Measurements from ENCODE around the gene DEF6. TPM values are rescaled to one million over a fixed set of nuclear protein-coding genes. Genes with fewer than 3 reads are reported as not detected.
A peak's percentile ranks its signal among the peaks of the same experiment; 100 is the strongest.

The DEF6 gene
- total and polyA plus RNA-seq, 5 donors = 1.3 to 3.6 (median 2.6) TPM

- Histone ChIP-seq H3K27ac (ENCODE audit: low read length) (no peak overlapping the region), H3K4me1 (ENCODE audit: control insufficient read depth, insufficient read depth, low read length) (peaks cover 6% of the 10 kb centered on the region), H3K27me3 (ENCODE audit: control insufficient read depth, insufficient read depth) (no peaks in the 10 kb centered on the region), H3K9me3 (ENCODE audit: control insufficient read depth, low read length) (no peaks in the 10 kb centered on the region), H3K4me3 (ENCODE audit: low read length) (no peak overlapping the region)
- DNase-seq = no peak
- intact Hi-C loops (cut with DNase I) = no loop called here
- 49% methylated on average over 6 of the region's 6 CpGs for WGBS
- peak; percentile 30 to 45 for ATAC-seq
These were observed 12.7 kb downstream of the DEF6 start for GRCh38 chr6:35310265-35310831.

- no peak for ATAC-seq
- Histone ChIP-seq H3K27me3 (ENCODE audit: control insufficient read depth, insufficient read depth) (no peaks in the 10 kb centered on the region), H3K4me1 (ENCODE audit: control insufficient read depth, insufficient read depth, low read length) (peaks cover 6% of the 10 kb centered on the region), H3K9me3 (ENCODE audit: control insufficient read depth, low read length) (no peaks in the 10 kb centered on the region), H3K4me3 (ENCODE audit: low read length) (no peak overlapping the region), H3K27ac (ENCODE audit: low read length) (no peak overlapping the region)
- intact Hi-C loops (cut with DNase I) = no loop called here
- WGBS = 63% methylated on average over 6 of the region's 6 CpGs
- DNase-seq = no peak
These were observed 13.9 kb downstream of the DEF6 start for GRCh38 chr6:35311390-35312075.

GRCh38 chr6:35312076-35312800, 14.6 kb downstream of the DEF6 start:
- Histone ChIP-seq H3K27me3 (ENCODE audit: control insufficient read depth, insufficient read depth) (no peaks in the 10 kb centered on the region), H3K4me1 (ENCODE audit: control insufficient read depth, insufficient read depth, low read length) (peaks cover 6% of the 10 kb centered on the region), H3K4me3 (ENCODE audit: low read length) (no peak overlapping the region), H3K9me3 (ENCODE audit: control insufficient read depth, low read length) (no peaks in the 10 kb centered on the region), H3K27ac (ENCODE audit: low read length) (no peak overlapping the region)
- intact Hi-C loops (cut with DNase I) = no loop called here
- ATAC-seq (no peak), DNase-seq (no peak)
- 93% methylated on average over 19 of the region's 19 CpGs for WGBS

- H3K9me3 ChIP-seq (ENCODE audit: control insufficient read depth, low read length) = no peaks in the 10 kb centered on the region
- no peak overlapping the region for H3K27ac ChIP-seq (ENCODE audit: low read length)
- WGBS = 44% methylated on average over 2 of the region's 2 CpGs
- no peak for DNase-seq
- ATAC-seq = no peak
- H3K27me3 ChIP-seq (ENCODE audit: control insufficient read depth, insufficient read depth) = no peaks in the 10 kb centered on the region
- intact Hi-C loops (cut with DNase I) = no loop called here
- peaks cover 3% of the 10 kb centered on the region for H3K4me1 ChIP-seq (ENCODE audit: control insufficient read depth, insufficient read depth, low read length)
- H3K4me3 ChIP-seq (ENCODE audit: low read length) = no peak overlapping the region
These were observed 15.2 kb downstream of the DEF6 start for GRCh38 chr6:35312807-35313206.

- ATAC-seq = peak; percentile 36 to 51
- WGBS = 30% methylated on average over 28 of the region's 28 CpGs
- Histone ChIP-seq H3K27me3 (ENCODE audit: control insufficient read depth, insufficient read depth) (no peaks in the 10 kb centered on the region), H3K27ac (ENCODE audit: low read length) (no peak overlapping the region), H3K9me3 (ENCODE audit: control insufficient read depth, low read length) (no peaks in the 10 kb centered on the region), H3K4me3 (ENCODE audit: low read length) (peak overlapping the region; percentile 45), H3K4me1 (ENCODE audit: control insufficient read depth, insufficient read depth, low read length) (no peaks in the 10 kb centered on the region)
- DNase-seq = peak in 1 of 3 donors; percentile 66
- intact Hi-C loops (cut with DNase I) = no loop called here
These were observed 20.0 kb downstream of the DEF6 start for GRCh38 chr6:35317483-35318195.

GRCh38 chr6:35318196-35319171, 20.9 kb downstream of the DEF6 start:
- intact Hi-C loops (cut with DNase I) = no loop called here
- H3K27ac ChIP-seq (ENCODE audit: low read length) = no peak overlapping the region
- no peaks in the 10 kb centered on the region for H3K27me3 ChIP-seq (ENCODE audit: control insufficient read depth, insufficient read depth)
- DNase-seq (peak; percentile 79 to 93 (median 90)), ATAC-seq (peak; percentile 99)
- H3K9me3 ChIP-seq (ENCODE audit: control insufficient read depth, low read length) = no peaks in the 10 kb centered on the region
- H3K4me3 ChIP-seq (ENCODE audit: low read length) = peak overlapping the region; percentile 45
- WGBS = 24% methylated on average over 55 of the region's 55 CpGs
- no peaks in the 10 kb centered on the region for H3K4me1 ChIP-seq (ENCODE audit: control insufficient read depth, insufficient read depth, low read length)

- DNase-seq (no peak), ATAC-seq (no peak)
- H3K9me3 ChIP-seq (ENCODE audit: control insufficient read depth, low read length) = no peaks in the 10 kb centered on the region
- H3K27ac ChIP-seq (ENCODE audit: low read length) = no peak overlapping the region
- intact Hi-C loops (cut with DNase I) = no loop called here
- no peaks in the 10 kb centered on the region for H3K4me1 ChIP-seq (ENCODE audit: control insufficient read depth, insufficient read depth, low read length)
- no peaks in the 10 kb centered on the region for H3K27me3 ChIP-seq (ENCODE audit: control insufficient read depth, insufficient read depth)
- no peak overlapping the region for H3K4me3 ChIP-seq (ENCODE audit: low read length)
- 95% methylated on average over 20 of the region's 20 CpGs for WGBS
These were observed 21.9 kb downstream of the DEF6 start for GRCh38 chr6:35319346-35320030.

GRCh38 chr6:35320031-35320410, 22.4 kb downstream of the DEF6 start:
- no peak for ATAC-seq
- intact Hi-C loops (cut with DNase I) = no loop called here
- no peak for DNase-seq
- Histone ChIP-seq H3K4me3 (ENCODE audit: low read length) (no peak overlapping the region), H3K9me3 (ENCODE audit: control insufficient read depth, low read length) (no peaks in the 10 kb centered on the region), H3K27ac (ENCODE audit: low read length) (no peak overlapping the region), H3K27me3 (ENCODE audit: control insufficient read depth, insufficient read depth) (no peaks in the 10 kb centered on the region), H3K4me1 (ENCODE audit: control insufficient read depth, insufficient read depth, low read length) (no peaks in the 10 kb centered on the region)
- 92% methylated on average over 2 of the region's 2 CpGs for WGBS

GRCh38 chr6:35321091-35321490, 23.5 kb downstream of the DEF6 start:
- Histone ChIP-seq H3K4me1 (ENCODE audit: control insufficient read depth, insufficient read depth, low read length) (no peaks in the 10 kb centered on the region), H3K9me3 (ENCODE audit: control insufficient read depth, low read length) (no peaks in the 10 kb centered on the region), H3K4me3 (ENCODE audit: low read length) (no peak overlapping the region), H3K27me3 (ENCODE audit: control insufficient read depth, insufficient read depth) (no peaks in the 10 kb centered on the region), H3K27ac (ENCODE audit: low read length) (no peak overlapping the region)
- WGBS = 89% methylated on average over 8 of the region's 8 CpGs
- ATAC-seq = no peak
- no peak for DNase-seq
- intact Hi-C loops (cut with DNase I) = no loop called here
